Omental fat pad (tissue), 4 donors: ENCODE results near the gene APOOL. TPM values are rescaled to one million over a fixed set of nuclear protein-coding genes. Genes with fewer than 3 reads are reported as not detected.

Source experiments
- ATAC-seq: fragments of 150-250 bp; one replicate; pipeline ENCODE4 v1.9.1; 2016; ENCODE audit warnings: mild to moderate bottlenecking, moderate library complexity; ENCODE audit not compliant: low FRiP score
- DNase-seq: peaks from one replicate; pipeline ENCODE4 v3.0.0-alpha.2; 2019; ENCODE audit warnings: low spot score
- total RNA-seq, 4 donors: library from RNA; depleted of rRNA; stranded (reverse); fragments of >200 nt; gene quantifications; one replicate each; pipeline ENCODE4 v1.1.0, GENCODE V29; 2016
- TF ChIP-seq, protein P1 (sequence below), 3 donors: fragments of 450-650 bp; IDR thresholded peaks; one replicate each; pipeline ENCODE4 v1.5.1; 2016 to 2017; ENCODE audit warnings: antibody characterized with exemption in 3 of 3, mild to moderate bottlenecking in 3 of 3, moderate library complexity in 2 of 3

Gene APOOL
- total RNA-seq, 4 donors from 2014 or later = 8.3 to 12.0 (median 10.4) TPM

DNA sequence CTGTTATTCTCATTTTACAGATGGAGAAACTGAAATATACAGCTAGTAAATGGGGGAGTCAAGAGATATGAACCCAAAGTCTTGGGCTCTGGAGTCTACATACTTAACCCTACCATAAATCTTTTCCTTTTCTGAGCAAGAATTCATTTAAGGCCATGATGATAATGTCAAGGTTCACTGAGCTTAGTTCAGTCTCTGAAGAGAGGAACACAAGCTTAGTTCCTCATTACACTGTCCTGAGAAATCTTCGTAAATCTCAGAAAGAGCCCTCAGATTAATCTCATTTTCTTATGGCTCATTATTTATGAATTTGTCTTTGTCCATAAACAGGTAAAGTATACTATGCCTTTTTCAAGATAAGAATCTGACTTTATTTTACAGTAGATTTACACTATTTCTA lies 135.7 kb downstream of the APOOL start:
- TF ChIP-seq, protein P1, sequence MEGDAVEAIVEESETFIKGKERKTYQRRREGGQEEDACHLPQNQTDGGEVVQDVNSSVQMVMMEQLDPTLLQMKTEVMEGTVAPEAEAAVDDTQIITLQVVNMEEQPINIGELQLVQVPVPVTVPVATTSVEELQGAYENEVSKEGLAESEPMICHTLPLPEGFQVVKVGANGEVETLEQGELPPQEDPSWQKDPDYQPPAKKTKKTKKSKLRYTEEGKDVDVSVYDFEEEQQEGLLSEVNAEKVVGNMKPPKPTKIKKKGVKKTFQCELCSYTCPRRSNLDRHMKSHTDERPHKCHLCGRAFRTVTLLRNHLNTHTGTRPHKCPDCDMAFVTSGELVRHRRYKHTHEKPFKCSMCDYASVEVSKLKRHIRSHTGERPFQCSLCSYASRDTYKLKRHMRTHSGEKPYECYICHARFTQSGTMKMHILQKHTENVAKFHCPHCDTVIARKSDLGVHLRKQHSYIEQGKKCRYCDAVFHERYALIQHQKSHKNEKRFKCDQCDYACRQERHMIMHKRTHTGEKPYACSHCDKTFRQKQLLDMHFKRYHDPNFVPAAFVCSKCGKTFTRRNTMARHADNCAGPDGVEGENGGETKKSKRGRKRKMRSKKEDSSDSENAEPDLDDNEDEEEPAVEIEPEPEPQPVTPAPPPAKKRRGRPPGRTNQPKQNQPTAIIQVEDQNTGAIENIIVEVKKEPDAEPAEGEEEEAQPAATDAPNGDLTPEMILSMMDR (IDR thresholded peaks at IDR 0.05) = no peak
- DNase-seq (no peak), ATAC-seq (no peak)

GRCh38 chrX:85140964-85141363 lies 137.3 kb downstream of the APOOL start:
- no peak for DNase-seq
- ATAC-seq = no peak
- TF ChIP-seq, protein P1 (IDR thresholded peaks at IDR 0.05) = no peak

Other genes starting within 250 kb of the APOOL start
- gene SATL1, start 239.9 kb downstream of the APOOL start, total RNA-seq = not detected
- 1 to 10 TPM in 2 of 4 donors, under 1 TPM in 2; 0.38 to 2.5 (median 1.7) TPM for gene ZNF711, start 240.1 kb downstream of the APOOL start, total RNA-seq